ENCODE results near the gene SMOC1.

The SMOC1 gene

GRCh38 chr14:69945912-69946311, 66.7 kb downstream of the SMOC1 start:
- DNase-seq = peak; percentile 19

GRCh38 chr14:69948351-69948750, 69.1 kb downstream of the SMOC1 start:
- no peak for DNase-seq

GRCh38 chr14:69951263-69951662, 72.0 kb downstream of the SMOC1 start:
- DNase-seq = no peak

DNA sequence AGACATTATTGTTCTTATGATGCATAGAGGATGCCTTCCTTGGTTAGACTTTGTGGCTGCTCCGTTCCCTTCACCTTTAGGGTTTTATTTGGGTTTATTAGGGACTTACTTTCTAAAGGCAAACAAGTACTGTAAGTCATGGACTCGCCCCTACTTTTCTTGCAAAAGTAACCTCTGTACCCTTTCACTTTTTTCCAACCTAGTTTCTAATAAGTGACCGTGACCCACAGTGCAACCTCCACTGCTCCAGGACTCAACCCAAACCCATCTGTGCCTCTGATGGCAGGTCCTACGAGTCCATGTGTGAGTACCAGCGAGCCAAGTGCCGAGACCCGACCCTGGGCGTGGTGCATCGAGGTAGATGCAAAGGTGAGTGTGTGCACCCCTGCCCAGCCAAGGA, 72.7 kb downstream of the SMOC1 start:
- DNase-seq = no peak

DNA sequence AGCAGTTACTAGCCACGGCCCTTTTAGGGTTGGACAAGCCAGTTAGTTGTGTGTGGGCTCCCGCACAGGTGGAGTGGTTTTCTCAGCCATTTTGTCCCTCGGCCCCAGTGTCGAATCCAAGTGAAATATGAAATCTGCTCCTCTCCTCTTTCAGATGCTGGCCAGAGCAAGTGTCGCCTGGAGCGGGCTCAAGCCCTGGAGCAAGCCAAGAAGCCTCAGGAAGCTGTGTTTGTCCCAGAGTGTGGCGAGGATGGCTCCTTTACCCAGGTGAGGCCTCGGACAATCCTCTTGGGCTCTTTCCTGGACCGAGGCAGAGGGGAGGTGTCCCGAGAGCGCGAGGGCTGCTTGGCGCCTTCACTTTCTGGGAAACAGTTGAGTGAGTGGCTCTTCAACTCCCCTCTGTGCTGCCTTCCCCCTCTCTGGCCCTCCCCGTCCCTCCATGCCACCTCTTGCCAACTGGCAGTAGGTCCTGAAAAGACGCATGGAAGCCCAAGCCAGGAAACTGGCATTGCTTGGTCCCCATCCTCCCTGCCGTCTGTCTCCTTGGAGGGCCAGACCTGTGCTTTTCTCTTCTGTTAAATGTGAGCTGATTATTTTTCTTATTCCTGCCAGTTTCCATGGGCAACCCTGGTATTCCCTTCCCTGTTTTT, 74.2 kb downstream of the SMOC1 start:
- no peak for DNase-seq

- no peak for DNase-seq
Observed at GRCh38 chr14:69955855-69956845, 76.9 kb downstream of the SMOC1 start.

GRCh38 chr14:69956970-69957369, 77.8 kb downstream of the SMOC1 start:
- no peak for DNase-seq

DNA sequence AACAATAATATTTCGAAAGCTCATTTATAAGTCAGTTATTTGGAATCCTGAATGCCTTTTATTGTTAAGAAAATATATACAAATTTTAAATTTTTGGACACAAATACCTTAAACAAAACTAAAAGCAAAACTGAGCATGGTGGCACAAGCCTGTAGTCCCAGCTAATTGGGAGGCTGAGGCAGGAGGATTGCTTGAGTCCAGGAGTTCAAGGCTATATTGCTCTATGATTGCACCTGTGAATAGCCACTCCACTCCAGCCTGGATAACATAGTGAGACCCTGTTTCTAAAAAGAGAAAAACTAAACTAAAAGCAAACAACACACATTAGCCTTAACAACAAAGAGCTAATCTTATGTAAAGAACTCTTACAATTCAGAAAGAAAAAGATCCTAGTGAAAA, 78.8 kb downstream of the SMOC1 start:
- no peak for DNase-seq

- no peak for DNase-seq
Observed at GRCh38 chr14:69959136-69959535, 79.9 kb downstream of the SMOC1 start.

GRCh38 chr14:69960296-69960695, 81.1 kb downstream of the SMOC1 start:
- DNase-seq = no peak

DNA sequence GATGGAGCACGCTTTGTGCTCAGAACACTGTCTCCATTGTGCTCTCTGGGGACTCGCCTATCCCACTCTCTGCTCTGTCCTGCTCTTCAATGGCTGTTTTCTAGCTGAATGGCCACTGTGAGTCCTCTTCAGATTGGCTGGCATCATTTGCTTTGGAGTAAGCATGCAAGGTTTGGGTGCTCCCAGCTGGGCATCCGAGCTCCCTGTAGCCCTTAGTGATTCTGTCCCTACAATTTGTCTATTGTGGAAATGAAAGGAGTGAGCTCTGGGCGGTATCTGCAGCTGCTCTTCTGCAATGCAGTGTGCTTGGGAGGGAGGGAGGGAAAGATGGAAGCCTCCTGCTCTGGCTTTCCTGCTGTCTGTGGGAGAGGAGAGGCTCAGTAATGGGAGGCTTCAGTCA, 84.8 kb downstream of the SMOC1 start:
- DNase-seq = no peak

DNA sequence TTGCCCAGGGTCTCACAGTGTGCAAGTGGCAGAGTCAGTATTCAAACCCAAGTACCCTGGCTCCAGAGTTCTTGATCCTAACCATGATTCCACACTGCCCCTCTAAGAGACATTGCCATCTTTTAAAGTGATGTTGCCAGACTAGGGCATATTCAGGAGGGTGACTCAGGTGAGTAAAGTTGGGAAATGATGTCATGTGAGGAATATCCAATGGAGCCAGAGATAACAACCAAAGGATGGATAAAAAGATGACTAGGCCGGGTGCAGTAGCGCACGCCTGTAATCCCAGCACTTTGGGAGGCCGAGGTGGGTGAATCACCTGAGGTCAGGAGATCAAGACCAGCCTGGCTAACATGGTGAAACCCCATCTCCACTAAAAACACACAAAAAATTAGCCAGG, 85.6 kb downstream of the SMOC1 start:
- DNase-seq = no peak

DNA sequence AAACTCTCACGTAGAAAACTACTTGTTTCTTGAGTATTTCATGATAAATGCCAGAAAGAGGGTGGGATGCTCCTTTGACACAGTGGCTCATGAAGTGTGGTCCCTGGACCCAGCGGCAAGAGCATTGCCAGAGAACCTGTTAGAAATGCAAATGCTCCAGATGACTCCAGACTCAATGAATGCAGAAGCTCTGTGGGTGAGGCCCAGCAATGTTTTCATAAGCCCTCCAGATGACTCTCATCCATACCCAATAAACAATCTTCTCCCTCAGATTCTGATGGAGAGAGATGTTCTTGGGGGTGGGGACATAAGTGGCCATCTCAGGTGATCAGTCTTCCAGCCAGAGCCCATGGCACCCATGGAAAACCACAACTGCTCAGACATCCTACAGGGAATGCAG, 88.9 kb downstream of the SMOC1 start:
- DNase-seq = no peak

GRCh38 chr14:69968681-69969080, 89.5 kb downstream of the SMOC1 start:
- DNase-seq = no peak

DNA sequence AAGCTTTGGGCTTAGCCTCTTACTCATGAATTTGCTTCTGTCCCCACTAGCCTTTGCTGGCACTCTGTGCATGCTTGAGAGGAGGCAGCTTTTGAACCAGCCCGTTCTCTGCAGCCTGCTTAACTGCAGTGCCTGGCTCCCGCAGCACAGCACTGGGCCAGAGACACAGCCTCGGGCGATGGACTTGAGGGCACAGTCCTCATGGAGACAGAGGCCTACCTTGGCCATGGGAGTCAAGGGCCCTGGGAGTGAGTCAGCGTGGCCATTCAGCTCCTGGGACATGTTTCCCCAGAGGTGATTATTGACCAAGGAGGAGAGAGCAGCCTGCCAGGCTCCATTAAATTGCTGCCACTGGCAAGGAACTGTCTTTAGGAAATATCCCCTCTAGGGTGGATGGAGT, 93.5 kb downstream of the SMOC1 start:
- DNase-seq = no peak

DNA sequence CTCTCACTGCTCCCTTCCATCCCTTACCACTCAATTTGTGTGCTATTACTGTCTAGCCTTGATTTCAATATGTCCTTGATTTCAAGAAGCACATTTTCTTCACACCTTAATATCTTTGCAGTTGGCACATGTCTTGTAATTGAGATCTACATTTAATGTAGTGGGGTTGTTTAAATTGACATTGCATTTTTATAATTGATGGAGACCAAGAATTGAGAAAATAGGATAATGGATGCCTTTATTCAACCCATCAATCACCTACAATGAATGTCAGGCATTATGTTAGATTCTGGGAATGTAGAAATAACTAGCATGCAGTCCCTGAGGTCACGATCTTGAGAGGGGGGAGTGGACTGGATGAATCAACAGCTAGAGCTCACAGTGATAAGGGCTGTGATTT, 94.6 kb downstream of the SMOC1 start:
- no peak for DNase-seq

DNA sequence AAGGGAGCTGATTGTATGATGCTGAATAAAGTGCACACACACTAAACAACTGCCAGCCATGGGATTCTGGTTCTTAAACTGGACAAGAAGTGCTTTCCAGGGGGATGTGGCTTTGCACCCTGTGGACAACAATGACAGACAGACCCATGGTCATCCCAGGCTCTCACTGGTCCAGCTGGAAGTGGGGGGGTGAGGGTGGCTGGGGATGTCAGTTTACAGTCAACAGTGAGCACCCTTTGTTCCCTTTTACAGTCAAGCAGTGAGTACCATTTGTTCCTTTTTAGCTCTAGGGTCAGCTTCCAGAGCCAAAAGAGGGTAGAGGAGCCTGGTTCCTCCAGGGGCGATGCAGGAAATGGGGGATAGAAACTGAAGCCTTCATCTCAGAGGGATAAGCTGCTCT, 100.7 kb downstream of the SMOC1 start:
- DNase-seq = no peak

- peak; percentile 55 for DNase-seq
Observed at GRCh38 chr14:69980457-69981425, 101.5 kb downstream of the SMOC1 start.

GRCh38 chr14:69982220-69982839, 103.1 kb downstream of the SMOC1 start:
- no peak for DNase-seq

GRCh38 chr14:69982886-69983285, 103.7 kb downstream of the SMOC1 start:
- no peak for DNase-seq

GRCh38 chr14:69983317-69983716, 104.1 kb downstream of the SMOC1 start:
- no peak for DNase-seq

- no peak for DNase-seq
Observed at GRCh38 chr14:69985463-69985862, 106.2 kb downstream of the SMOC1 start.

DNA sequence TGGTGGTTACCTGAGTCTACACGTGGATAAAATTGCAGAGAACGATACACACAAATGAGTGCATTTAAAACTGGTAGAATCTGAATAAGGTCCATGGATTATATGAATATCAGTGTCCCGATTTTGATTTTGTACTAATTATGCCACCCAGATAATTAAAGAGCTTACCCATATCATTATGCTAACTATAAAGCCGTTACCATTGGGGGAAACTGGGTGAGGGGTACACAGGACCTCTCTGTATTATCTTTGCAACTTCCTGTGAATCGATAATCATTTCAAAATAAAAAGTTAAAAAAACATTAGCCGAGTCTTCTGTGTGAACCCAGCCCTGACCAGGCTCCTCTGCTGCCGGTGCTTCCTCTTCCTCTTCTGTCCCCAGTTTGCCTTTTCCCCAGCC, 107.1 kb downstream of the SMOC1 start:
- DNase-seq = no peak

Measured in NCI-H510A (cell line).